ENCODE measurements around the gene CDKN2A.

DNA sequence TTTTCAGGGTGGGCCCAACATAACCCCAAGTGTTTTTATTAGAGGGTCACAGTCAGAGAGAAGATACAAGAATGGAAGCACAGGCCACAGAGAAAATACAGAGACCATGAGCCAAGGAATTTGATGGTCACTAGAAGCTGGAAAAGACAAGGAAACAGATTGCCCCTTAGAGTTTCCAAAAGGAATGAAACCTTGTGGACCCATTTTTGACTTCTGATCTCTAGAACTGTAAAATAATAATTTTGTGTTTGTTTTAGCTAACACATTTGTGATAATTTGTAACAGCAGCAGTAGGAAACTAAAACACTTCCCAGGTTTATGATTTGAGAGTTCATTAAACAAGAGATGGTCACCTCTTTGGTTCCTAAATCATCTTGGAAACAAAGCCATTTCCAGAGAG lies 21.8 kb downstream of the CDKN2A start:
- TF ChIP-seq FOXM1 (IDR thresholded peaks at IDR 0.05; ENCODE audit: low read depth) = no peak
- TF ChIP-seq CTCF (IDR thresholded peaks at IDR 0.05) = no peak
- TF ChIP-seq RFX5 (IDR thresholded peaks at IDR 0.05; ENCODE audit: low read length) = no peak
- no peak for TF ChIP-seq EP300 (IDR thresholded peaks at IDR 0.05; ENCODE audit: borderline replicate concordance in 1 of 2, low read depth in 1 of 2, low read length in 1 of 2)
- TF ChIP-seq RXRA (IDR thresholded peaks at IDR 0.05; ENCODE audit: borderline replicate concordance, low read depth) = no peak
- TF ChIP-seq RAD21 (IDR thresholded peaks at IDR 0.05; ENCODE audit: low read length) = no peak
- TF ChIP-seq ZBTB33 (IDR thresholded peaks at IDR 0.05; ENCODE audit: borderline replicate concordance, low read depth) = no peak
- no peak for TF ChIP-seq SMC3 (IDR thresholded peaks at IDR 0.05; ENCODE audit: low read depth, low read length)
- no peak for TF ChIP-seq YY1 (IDR thresholded peaks at IDR 0.05; ENCODE audit: low read depth)
- no peak for TF ChIP-seq EZH2phosphoT487 (IDR thresholded peaks at IDR 0.05; ENCODE audit: borderline replicate concordance, low read depth)

Measured in SK-N-SH (cell line).